Left colon (tissue), 2 donors: ENCODE measurements around the gene EIF3D. TPM values are rescaled to one million over a fixed set of nuclear protein-coding genes. Genes with fewer than 3 reads are reported as not detected.
A peak's percentile ranks its signal among the peaks of the same experiment; 100 is the strongest.
"Not testable (repeated sequence)": the region's sequence is repeated elsewhere in the genome, so short reads cannot be mapped to it uniquely, and the experiment has no call there.

ENCODE experiments used
- ATAC-seq: fragments of 200-7000 bp; cut with Tn5 transposase; one replicate; pipeline ENCODE4 v1.9.1; 2020; ENCODE audit warnings: mild to moderate bottlenecking, moderate library complexity
- DNase-seq, 2 donors: peaks; one replicate each; pipeline ENCODE4 v3.0.0-alpha.2; 2020
- intact Hi-C, 2 donors: fragments of 100-400 bp; cut with DNase I in 1 of 2; cut with micrococcal nuclease in 1 of 2; formaldehyde crosslinking; loops; one replicate each; pipeline versions ENCODE4 v1.11.2 to v1.14.0; 2022; cut with DNase I, micrococcal nuclease
- total RNA-seq, 2 donors: library from RNA; stranded (reverse); fragmentation: NEBNext Ultra II Directional; extraction: Animal tissue kit (Norgen Biotek cat#: 25700); gene quantifications; one replicate each; pipeline ENCODE4 v1.2.1, GENCODE V29; 2021
- donor health status: DM: no; HTN: no; CAD: no.
- donor health status: DM: yes; HTN: yes; CAD: no.

Gene EIF3D
- total RNA-seq, 2 donors from 2014 or later = 130 to 131 TPM

- intact Hi-C loops = no loop called here
- ATAC-seq (no peak), DNase-seq (no peak)
These were observed 23.3 kb upstream of the EIF3D start for GRCh38 chr22:36552289-36552688.

DNA sequence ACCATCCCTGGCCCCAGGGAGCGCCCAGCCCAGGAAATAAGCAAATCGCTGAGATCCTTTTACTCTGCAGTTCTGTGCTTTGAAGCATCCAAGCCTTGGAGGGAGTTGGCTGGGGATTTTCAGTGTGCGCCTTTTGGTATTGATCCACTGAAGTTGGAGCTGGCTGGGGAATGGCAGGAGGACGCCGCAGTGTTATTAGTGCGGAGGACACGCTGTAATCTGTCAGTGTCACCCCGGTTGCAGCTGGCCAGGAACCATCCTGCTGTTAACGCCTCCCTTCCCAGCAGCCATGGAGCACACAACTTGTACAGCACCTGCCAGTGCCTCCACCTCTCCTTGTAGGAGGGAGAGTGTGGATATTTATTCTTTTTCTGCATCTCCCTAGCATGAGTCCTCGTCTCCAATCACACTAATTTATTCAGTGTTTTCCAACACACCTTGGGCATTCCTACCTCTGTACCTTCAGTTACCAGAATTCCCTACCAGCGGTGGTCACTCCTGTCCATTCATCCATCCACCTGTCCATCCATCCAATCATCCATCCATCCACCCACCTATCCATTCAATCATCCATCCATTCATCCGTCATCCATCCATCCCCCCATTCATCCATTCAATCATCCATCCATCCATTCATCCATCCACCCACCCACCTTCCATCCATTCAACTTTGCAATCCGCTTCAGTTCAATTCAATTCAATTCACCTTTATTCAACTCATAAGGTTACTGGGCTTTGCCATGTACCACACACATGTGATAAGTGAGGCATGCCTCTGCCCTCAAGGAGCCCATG, 21.9 kb upstream of the EIF3D start:
- ATAC-seq = no peak
- intact Hi-C loops = no loop called here
- DNase-seq = no peak

- intact Hi-C loops = loop anchor here in 1 of 2 donors (10.0 kb wide), 1 partner anchor 216 kb away; no protein-coding TSS in a partner anchor
- ATAC-seq (no peak), DNase-seq (no peak)
These were observed 20.1 kb upstream of the EIF3D start for GRCh38 chr22:36549033-36549432.

- intact Hi-C loops = loop anchor here in 1 of 2 donors (10.0 kb wide), 1 partner anchor 216 kb away; no protein-coding TSS in a partner anchor
- no peak for ATAC-seq
- DNase-seq = no peak
These were observed 19.6 kb upstream of the EIF3D start for GRCh38 chr22:36548606-36549005.

GRCh38 chr22:36546932-36547331, 18.0 kb upstream of the EIF3D start:
- ATAC-seq = no peak
- intact Hi-C loops = loop anchor here in 1 of 2 donors (10.0 kb wide), 1 partner anchor 218 kb away; no protein-coding TSS in a partner anchor
- DNase-seq = no peak

- DNase-seq (peak in 1 of 2 donors; percentile 35), ATAC-seq (peak; percentile 63)
- intact Hi-C loops = loop anchor here in 1 of 2 donors (10.0 kb wide), 1 partner anchor 219 kb away; no protein-coding TSS in a partner anchor
These were observed 17.3 kb upstream of the EIF3D start for GRCh38 chr22:36546092-36546804.

DNA sequence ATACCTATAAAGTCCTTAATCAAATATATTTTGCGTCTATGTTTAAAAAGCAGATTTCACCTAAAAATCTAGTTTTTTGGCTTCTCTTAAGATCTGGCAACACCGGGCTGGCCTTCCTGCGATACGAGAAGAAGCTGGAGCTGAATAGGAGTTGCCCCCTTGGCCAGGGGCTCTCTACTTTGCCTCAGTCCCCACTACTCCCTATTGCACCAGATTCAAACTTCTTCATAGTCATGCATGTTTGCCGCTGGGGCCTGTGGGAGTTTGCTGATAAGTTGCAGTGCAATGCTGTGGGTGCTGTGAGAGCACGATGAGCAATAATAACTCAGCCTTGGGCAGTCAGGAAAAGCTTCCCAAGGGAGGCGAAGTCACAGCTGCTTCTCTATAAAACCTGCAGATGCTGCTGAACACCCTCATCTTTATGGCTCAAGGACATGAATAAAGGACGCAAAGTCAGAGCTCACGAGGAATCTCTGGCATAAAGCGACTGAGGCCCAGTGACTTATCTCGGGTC, 15.2 kb upstream of the EIF3D start:
- no peak for ATAC-seq
- intact Hi-C loops = loop anchor here in 1 of 2 donors (10.0 kb wide), 1 partner anchor 221 kb away; no protein-coding TSS in a partner anchor
- DNase-seq = no peak

DNA sequence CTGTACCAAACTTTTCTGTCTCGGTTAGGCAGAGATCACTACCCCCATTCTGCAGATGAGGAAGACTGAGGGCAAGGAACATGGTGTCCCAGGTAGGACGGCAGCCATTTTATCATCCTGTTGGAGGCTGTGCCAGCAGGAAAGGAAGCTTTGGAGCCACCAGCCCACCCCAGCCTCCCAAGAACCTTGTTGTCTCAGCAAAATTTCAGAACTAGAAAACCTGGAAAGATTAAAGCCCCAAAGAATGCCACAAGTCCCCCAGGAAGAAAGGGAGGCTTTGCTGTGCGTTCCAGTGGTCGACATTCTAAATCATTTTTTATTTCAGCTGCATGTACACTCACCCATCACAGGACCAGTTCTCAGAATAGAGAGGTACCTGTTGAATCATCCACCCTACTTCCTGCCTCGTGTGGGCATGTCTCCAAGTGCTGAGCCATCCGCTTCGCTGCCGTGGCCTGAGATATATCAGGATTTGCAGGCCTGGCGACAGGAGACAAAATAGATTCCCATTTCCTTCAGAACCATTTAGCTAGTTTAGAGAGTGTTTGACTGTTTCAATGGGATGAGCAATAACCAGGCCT, 13.0 kb upstream of the EIF3D start:
- intact Hi-C loops = loop anchor here in 1 of 2 donors (10.0 kb wide), 1 partner anchor 223 kb away; no protein-coding TSS in a partner anchor
- ATAC-seq (no peak), DNase-seq (no peak)

DNA sequence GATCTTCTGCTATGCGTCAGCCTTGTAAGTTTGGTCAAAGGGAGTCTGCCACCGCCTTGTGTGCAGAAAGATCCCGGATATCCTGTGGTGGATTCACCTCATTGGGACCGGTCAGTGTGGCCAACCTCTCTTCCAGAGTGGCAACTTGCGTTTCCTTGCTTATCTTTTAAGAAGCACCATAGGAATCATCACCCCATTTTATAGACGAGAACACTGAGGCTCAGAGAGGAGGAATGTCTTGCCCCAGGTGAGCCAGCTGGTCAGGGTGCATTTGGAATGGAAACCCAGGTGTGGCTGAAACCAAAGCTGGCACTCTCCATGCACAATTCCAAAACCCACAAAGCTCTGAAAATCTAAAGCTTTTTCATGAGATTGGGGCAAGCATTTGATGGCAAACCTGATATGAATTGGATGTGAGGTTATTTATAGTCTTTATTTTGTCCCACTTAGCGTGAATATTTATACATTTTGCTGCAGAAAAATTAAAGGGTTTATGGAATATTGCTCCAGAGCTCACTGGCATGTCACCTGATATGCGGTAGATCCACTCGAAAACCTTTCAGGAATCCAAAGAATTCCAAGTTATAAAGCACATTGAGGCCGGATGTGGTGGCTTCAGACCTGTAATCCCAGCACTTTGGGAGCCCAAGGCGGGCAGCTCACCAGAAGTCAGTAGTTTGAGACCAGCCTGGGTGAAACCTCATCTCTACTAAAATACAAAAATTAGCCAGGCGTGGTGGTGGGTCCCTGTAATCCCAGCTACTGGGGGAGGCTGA, 12.1 kb upstream of the EIF3D start:
- ATAC-seq = no peak
- intact Hi-C loops = loop anchor here in 1 of 2 donors (10.0 kb wide), 1 partner anchor 224 kb away; no protein-coding TSS in a partner anchor
- DNase-seq = no peak

- DNase-seq (no peak), ATAC-seq (no peak)
- intact Hi-C loops = no loop called here
These were observed 9.6 kb upstream of the EIF3D start for GRCh38 chr22:36538529-36538928.

- DNase-seq = no peak
- intact Hi-C loops = no loop called here
- ATAC-seq = no peak
These were observed 7.8 kb upstream of the EIF3D start for GRCh38 chr22:36536717-36537116.

GRCh38 chr22:36533320-36533719, 4.4 kb upstream of the EIF3D start:
- DNase-seq, intact Hi-C loops, ATAC-seq: not testable (repeated sequence)

DNA sequence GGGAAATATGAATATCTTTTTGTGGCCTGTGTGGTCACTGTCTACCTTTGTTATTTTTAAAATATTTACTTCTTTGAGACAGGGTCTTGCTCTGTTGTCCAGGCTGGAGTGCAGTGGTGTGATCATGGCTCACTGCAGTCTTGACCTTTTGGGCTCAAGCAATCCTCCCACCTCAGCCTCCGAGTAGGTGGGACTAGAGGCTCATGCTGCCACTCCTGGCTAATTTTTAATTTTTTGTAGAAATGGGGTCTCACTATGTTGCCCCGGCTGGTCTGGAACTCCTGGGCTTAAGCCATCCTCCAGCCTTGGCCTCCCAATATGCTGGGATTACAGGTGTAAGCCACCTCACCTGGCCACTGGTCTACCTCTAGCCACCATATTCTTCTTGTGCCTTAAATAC, 3.5 kb upstream of the EIF3D start:
- DNase-seq = no peak
- ATAC-seq = no peak
- intact Hi-C loops = no loop called here

- peak in 1 of 2 donors; percentile 25 for DNase-seq
- peak; percentile 14 for ATAC-seq
- intact Hi-C loops = no loop called here
These were observed 625 bp downstream of the EIF3D start for GRCh38 chr22:36528341-36528740.

- ATAC-seq (no peak), DNase-seq (no peak)
- intact Hi-C loops = no loop called here
These were observed 6.3 kb downstream of the EIF3D start for GRCh38 chr22:36522662-36523061.

DNA sequence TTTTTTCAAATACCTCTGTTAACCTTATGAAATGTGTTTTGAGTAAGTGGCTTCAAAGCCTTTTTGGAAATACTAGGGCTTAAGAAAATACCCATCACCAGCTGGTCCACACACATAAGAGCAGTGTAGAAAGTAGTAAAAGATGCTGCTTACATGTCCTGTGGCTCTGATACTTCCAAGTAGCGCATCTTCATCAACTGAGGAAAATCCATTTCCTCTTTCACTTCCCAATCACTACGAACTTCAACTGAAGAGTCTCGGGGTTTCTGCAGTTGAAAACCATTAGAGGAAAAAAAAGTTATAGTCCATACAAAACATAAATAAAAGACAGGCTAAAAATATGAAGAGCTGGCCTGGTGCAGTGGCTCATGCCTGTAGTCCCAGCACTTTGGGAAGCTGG, 8.5 kb downstream of the EIF3D start:
- intact Hi-C loops = no loop called here
- ATAC-seq (no peak), DNase-seq (no peak)

DNA sequence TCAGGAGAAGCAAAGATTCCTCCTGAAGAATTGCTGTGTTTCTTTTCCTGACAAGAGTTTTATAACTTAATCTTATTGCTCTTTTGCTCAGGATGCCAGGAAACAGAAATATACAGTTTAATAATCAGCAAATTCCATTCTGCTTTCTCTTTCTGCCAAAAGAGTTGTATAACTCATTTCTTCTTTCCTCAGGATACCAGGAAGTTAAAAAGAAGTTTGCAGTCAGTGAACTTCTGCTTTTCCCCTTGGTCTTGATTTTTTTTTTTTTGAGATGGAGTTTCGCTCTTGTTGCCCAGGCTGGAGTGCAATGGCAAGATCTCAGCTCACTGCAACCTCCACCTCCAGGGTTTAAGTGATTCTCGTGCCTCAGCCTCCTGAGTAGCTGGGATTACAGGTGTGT, 9.1 kb downstream of the EIF3D start:
- DNase-seq, intact Hi-C loops, ATAC-seq: not testable (repeated sequence)

DNA sequence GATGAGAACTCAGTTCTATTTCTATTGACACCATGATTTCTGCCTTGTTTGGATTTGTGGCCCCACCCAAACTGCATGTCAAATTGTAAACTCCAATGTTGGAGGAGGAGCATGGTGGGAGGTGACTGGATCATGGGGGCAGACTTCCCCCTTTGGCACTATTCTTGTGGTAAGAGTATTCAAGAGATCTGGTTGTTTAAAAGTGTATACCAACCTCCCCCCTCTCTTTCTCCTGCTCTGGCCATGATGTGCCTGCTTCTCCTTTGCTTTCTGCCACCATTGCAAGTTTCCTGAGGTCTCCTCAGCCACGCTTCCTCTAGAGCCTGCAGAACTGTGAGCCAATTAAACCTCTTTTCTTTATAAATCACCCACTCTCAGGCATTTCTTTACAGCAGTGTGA, 14.2 kb downstream of the EIF3D start:
- intact Hi-C loops = no loop called here
- ATAC-seq (no peak), DNase-seq (no peak)
